ENCODE results near the gene IRAK3.

GRCh38 chr12:66296176-66296683, 107.2 kb downstream of the IRAK3 start:
- no peak for TF ChIP-seq CTCF (IDR thresholded peaks at IDR 0.05 in 4 of 5, conservative IDR thresholded peaks at IDR 0.05 in 1 of 5)
- no peak for TF ChIP-seq POLR2A (IDR thresholded peaks at IDR 0.05)

All from gastrocnemius medialis (tissue), 4 donors.